AG10803 (cell line): ENCODE measurements around the gene CCDC178.

Experiments
- DNase-seq: peaks from one replicate; pipeline ENCODE4 v3.0.0; 2010; ENCODE audit warnings: low read depth
- H3K4me3 ChIP-seq: 2 replicates; pipeline ENCODE4 v1.5.1; 2011; ENCODE audit warnings: mild to moderate bottlenecking, low read length, control low read depth
- CTCF ChIP-seq: conservative IDR thresholded peaks from 2 replicates; pipeline ENCODE4 v1.5.1; 2011; ENCODE audit warnings: mild to moderate bottlenecking, low read length, control low read depth, inconsistent platforms

Gene CCDC178

GRCh38 chr18:33034212-33034611, 406.3 kb downstream of the CCDC178 start:
- no peak for DNase-seq
- no peak for TF ChIP-seq CTCF
- H3K4me3 ChIP-seq: no peak overlapping the region

GRCh38 chr18:33022370-33022769, 418.2 kb downstream of the CCDC178 start:
- TF ChIP-seq CTCF: no peak
- no peak for DNase-seq
- H3K4me3 ChIP-seq: no peak overlapping the region

GRCh38 chr18:33020877-33021276, 419.6 kb downstream of the CCDC178 start:
- TF ChIP-seq CTCF: no peak
- DNase-seq: no peak
- H3K4me3 ChIP-seq: no peak overlapping the region

- H3K4me3 ChIP-seq: no peak overlapping the region
- no peak for TF ChIP-seq CTCF
- DNase-seq: no peak
Measured at GRCh38 chr18:33014060-33014796, 426.3 kb downstream of the CCDC178 start.

GRCh38 chr18:33010149-33010548, 430.4 kb downstream of the CCDC178 start:
- no peak for TF ChIP-seq CTCF
- H3K4me3 ChIP-seq: no peak overlapping the region
- no peak for DNase-seq

GRCh38 chr18:32998921-32999320, 441.6 kb downstream of the CCDC178 start:
- DNase-seq: no peak
- H3K4me3 ChIP-seq: no peak overlapping the region
- no peak for TF ChIP-seq CTCF

GRCh38 chr18:32998285-32998684, 442.2 kb downstream of the CCDC178 start:
- no peak for TF ChIP-seq CTCF
- DNase-seq: no peak
- H3K4me3 ChIP-seq: no peak overlapping the region
